Spleen (tissue), 7 donors: Measurements from ENCODE around the gene RCN1.
A peak's percentile ranks its signal among the peaks of the same experiment; 100 is the strongest.

Source experiments
- POLR2AphosphoS5 ChIP-seq, 3 donors: sonication (generic); formaldehyde crosslinking; IDR thresholded peaks; one replicate each; pipeline ENCODE4 v1.5.1; 2017; ENCODE audit warnings: antibody characterized with exemption in 3 of 3
- TF ChIP-seq, protein P1 (sequence below), 11 experiments: fragments of 200-600 bp in 7 of 11; fragments of 450-650 bp in 4 of 11; sonication (generic) in 4 of 11; IDR thresholded peaks in 8 of 11; conservative IDR thresholded peaks in 3 of 11; 1 replicate in 7 of 11; 2 replicates in 4 of 11; pipeline versions ENCODE4 v1.4.0 to v1.8.0; 2016 to 2021; ENCODE audit warnings: antibody characterized with exemption in 11 of 11, inconsistent platforms in 4 of 11, mild to moderate bottlenecking in 1 of 11
- donor health status: DM: no; HTN: no; CAD: no; lungs with moderate emphysema.
- donor health status: DM: no; HTN: no; CAD: no.
- donor health status: DM: no; HTN: no; CAD: no.

GRCh38 chr11:32052215-32052614, 38.7 kb upstream of the RCN1 start:
- TF ChIP-seq, protein P1, sequence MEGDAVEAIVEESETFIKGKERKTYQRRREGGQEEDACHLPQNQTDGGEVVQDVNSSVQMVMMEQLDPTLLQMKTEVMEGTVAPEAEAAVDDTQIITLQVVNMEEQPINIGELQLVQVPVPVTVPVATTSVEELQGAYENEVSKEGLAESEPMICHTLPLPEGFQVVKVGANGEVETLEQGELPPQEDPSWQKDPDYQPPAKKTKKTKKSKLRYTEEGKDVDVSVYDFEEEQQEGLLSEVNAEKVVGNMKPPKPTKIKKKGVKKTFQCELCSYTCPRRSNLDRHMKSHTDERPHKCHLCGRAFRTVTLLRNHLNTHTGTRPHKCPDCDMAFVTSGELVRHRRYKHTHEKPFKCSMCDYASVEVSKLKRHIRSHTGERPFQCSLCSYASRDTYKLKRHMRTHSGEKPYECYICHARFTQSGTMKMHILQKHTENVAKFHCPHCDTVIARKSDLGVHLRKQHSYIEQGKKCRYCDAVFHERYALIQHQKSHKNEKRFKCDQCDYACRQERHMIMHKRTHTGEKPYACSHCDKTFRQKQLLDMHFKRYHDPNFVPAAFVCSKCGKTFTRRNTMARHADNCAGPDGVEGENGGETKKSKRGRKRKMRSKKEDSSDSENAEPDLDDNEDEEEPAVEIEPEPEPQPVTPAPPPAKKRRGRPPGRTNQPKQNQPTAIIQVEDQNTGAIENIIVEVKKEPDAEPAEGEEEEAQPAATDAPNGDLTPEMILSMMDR (IDR thresholded peaks at IDR 0.05 in 8 of 11, conservative IDR thresholded peaks at IDR 0.05 in 3 of 11): peak in 10 of 11 experiments; percentile 50 to 79 (median 69)
- TF ChIP-seq POLR2AphosphoS5 (IDR thresholded peaks at IDR 0.05): no peak
